ENCODE measurements around the gene SERPINB3.

The SERPINB3 gene

GRCh38 chr18:63689064-63689463, 27.4 kb upstream of the SERPINB3 start:
- no peak for TF ChIP-seq CTCF (IDR thresholded peaks at IDR 0.05; ENCODE audit: extremely low read depth, missing control alignments)
- no peak for DNase-seq (ENCODE audit: low spot score)

GRCh38 chr18:63686871-63687270, 25.2 kb upstream of the SERPINB3 start:
- no peak for TF ChIP-seq CTCF (IDR thresholded peaks at IDR 0.05; ENCODE audit: extremely low read depth, missing control alignments)
- DNase-seq (ENCODE audit: low spot score) = no peak

GRCh38 chr18:63684718-63685117, 23.0 kb upstream of the SERPINB3 start:
- no peak for DNase-seq (ENCODE audit: low spot score)
- TF ChIP-seq CTCF (IDR thresholded peaks at IDR 0.05; ENCODE audit: extremely low read depth, missing control alignments) = no peak

GRCh38 chr18:63683890-63684289, 22.2 kb upstream of the SERPINB3 start:
- TF ChIP-seq CTCF (IDR thresholded peaks at IDR 0.05; ENCODE audit: extremely low read depth, missing control alignments) = no peak
- no peak for DNase-seq (ENCODE audit: low spot score)

GRCh38 chr18:63683152-63683551, 21.5 kb upstream of the SERPINB3 start:
- DNase-seq (ENCODE audit: low spot score) = no peak
- TF ChIP-seq CTCF (IDR thresholded peaks at IDR 0.05; ENCODE audit: extremely low read depth, missing control alignments) = no peak

GRCh38 chr18:63681449-63682340, 20.0 kb upstream of the SERPINB3 start:
- no peak for DNase-seq (ENCODE audit: low spot score)
- TF ChIP-seq CTCF (IDR thresholded peaks at IDR 0.05; ENCODE audit: extremely low read depth, missing control alignments) = no peak

GRCh38 chr18:63679820-63680606, 18.3 kb upstream of the SERPINB3 start:
- no peak for DNase-seq (ENCODE audit: low spot score)
- TF ChIP-seq CTCF (IDR thresholded peaks at IDR 0.05; ENCODE audit: extremely low read depth, missing control alignments) = no peak

All from GM20000 (cell line).